AG04449 (cell line): ENCODE measurements around the gene PID1.

Experiments used
- CTCF ChIA-PET: fragments of 350-600 bp; formaldehyde crosslinking; extraction: SDS; loops from one replicate; lab custom pipeline; 2021; ENCODE audit warnings: antibody characterized with exemption; lab: Yijun Ruan, JAX
- POLR2A ChIA-PET: fragments of 400-600, 350-600 bp; formaldehyde crosslinking; extraction: SDS; loops from one replicate; lab custom pipeline; 2020; ENCODE audit warnings: antibody characterized with exemption, inconsistent platforms; lab: Yijun Ruan, JAX
- DNase-seq: peaks from one replicate; pipeline ENCODE4 v3.0.0-alpha.2; 2010; ENCODE audit warnings: low read depth, low spot score
- H3K4me3 ChIP-seq: 2 replicates; pipeline ENCODE4 v1.5.1; 2011; ENCODE audit warnings: low read depth, mild to moderate bottlenecking, control low read depth, low read length
- TF ChIP-seq, protein P1 (sequence below): IDR thresholded peaks from one replicate; pipeline ENCODE4 v1.5.1; 2011; ENCODE audit warnings: mild to moderate bottlenecking, moderate library complexity, low read length, control low read depth, inconsistent platforms; ENCODE audit not compliant: insufficient read depth; ENCODE audit errors: missing control alignments

The PID1 gene

DNA sequence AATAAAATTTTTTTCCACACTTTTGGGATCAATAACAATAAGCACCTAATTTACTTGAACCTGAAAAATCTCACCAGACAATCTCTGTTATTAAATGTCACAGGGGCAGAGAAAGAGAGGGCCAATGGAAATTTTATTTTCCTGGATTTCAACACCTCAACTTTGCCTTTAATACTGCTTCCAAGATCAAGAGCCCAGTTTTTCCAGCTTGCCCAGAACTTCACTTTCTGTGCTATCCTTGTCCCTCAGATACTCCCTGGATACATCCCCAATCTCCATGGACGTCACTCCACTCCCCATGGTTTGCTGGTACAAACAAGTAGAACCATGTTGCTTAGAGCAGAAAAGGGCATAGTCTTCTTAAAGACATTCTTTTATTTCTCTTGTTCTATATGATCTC, 29.3 kb upstream of the PID1 start:
- no peak for DNase-seq
- TF ChIP-seq, protein P1, sequence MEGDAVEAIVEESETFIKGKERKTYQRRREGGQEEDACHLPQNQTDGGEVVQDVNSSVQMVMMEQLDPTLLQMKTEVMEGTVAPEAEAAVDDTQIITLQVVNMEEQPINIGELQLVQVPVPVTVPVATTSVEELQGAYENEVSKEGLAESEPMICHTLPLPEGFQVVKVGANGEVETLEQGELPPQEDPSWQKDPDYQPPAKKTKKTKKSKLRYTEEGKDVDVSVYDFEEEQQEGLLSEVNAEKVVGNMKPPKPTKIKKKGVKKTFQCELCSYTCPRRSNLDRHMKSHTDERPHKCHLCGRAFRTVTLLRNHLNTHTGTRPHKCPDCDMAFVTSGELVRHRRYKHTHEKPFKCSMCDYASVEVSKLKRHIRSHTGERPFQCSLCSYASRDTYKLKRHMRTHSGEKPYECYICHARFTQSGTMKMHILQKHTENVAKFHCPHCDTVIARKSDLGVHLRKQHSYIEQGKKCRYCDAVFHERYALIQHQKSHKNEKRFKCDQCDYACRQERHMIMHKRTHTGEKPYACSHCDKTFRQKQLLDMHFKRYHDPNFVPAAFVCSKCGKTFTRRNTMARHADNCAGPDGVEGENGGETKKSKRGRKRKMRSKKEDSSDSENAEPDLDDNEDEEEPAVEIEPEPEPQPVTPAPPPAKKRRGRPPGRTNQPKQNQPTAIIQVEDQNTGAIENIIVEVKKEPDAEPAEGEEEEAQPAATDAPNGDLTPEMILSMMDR = no peak
- ChIA-PET CTCF (no interaction called here), POLR2A (no interaction called here)
- no peak overlapping the region for H3K4me3 ChIP-seq

DNA sequence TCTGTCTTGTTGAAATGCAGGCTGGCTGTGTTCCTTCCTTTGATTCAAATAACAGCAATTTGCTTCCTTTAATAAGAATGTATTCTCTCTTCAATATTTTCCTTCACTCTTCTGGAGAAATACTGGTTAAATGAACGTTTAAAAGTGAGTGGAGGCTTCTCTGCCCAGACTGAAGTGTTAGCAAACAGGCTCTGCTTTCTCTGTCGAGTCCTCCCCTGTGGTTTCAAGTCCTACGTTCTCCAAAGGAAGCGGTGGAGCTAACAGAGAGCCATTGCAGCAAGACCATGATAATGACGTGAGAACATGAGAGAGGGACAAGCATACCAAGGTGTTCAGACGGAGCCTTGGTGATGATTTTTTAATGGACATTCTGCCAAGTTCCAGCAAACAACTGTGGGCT, 26.2 kb upstream of the PID1 start:
- CTCF ChIA-PET = no interaction called here
- no peak overlapping the region for H3K4me3 ChIP-seq
- DNase-seq = no peak
- TF ChIP-seq, protein P1 = no peak
- POLR2A ChIA-PET = no interaction called here

DNA sequence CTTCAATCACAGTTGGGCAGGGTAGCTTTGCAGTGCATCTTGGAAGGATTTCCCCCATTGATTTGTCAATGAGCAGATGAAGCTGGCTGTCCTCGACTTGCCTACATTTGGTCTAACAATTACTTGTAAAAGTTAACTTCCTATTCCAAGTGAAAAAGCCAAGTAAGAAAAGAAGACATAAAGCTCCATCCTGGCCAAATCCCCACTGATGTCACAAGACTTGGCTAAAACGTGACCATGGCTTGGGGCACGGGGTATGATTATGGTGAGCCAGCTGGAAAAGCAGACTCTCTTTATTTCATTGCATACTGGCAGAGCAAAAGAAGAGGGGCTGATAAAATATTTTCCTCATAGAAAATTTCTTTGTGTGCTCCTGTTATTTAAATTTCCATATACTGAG, 25.4 kb upstream of the PID1 start:
- ChIA-PET POLR2A (no interaction called here), CTCF (no interaction called here)
- no peak overlapping the region for H3K4me3 ChIP-seq
- TF ChIP-seq, protein P1 = no peak
- no peak for DNase-seq

DNA sequence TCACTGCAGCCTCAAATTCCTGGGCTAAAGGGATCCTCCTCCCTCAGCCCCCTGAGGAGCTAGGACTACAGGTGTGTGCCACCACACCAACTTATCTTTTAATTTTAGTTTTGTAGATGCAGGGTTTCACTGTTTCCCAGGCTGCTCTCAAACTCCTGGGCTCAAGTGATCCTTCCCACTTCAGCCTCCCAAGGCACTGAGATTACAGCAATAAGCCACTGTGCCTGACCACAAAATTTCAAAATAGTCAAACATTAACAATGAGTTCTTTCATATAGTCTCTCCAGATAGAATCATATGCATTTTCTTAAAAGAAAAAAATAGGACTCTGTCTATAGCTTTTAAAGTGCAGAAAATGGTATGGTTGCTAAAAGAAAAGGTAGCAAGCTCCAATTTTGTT, 24.9 kb upstream of the PID1 start:
- ChIA-PET CTCF (no interaction called here), POLR2A (no interaction called here)
- no peak for DNase-seq
- TF ChIP-seq, protein P1 = no peak
- no peak overlapping the region for H3K4me3 ChIP-seq

DNA sequence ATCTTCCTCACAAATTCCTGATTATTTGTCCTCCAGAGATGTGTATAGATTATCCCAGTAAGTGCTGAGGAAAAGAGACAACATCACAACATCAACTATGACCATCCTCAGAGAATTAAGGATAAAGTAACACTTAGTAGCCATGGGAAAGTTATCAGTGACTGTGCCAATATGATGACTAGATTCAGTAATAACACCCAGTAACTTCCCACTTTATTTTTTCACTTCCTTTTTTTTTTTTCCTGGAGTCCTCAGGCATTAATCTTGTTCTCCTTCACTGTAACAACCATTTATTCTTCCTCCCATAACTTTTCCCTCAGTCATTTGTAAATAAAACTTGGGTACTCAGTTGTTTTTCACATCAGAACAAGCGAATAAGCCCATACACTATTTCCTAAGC, 16.7 kb upstream of the PID1 start:
- POLR2A ChIA-PET = no interaction called here
- TF ChIP-seq, protein P1 = no peak
- no peak for DNase-seq
- CTCF ChIA-PET = no interaction called here
- no peak overlapping the region for H3K4me3 ChIP-seq

DNA sequence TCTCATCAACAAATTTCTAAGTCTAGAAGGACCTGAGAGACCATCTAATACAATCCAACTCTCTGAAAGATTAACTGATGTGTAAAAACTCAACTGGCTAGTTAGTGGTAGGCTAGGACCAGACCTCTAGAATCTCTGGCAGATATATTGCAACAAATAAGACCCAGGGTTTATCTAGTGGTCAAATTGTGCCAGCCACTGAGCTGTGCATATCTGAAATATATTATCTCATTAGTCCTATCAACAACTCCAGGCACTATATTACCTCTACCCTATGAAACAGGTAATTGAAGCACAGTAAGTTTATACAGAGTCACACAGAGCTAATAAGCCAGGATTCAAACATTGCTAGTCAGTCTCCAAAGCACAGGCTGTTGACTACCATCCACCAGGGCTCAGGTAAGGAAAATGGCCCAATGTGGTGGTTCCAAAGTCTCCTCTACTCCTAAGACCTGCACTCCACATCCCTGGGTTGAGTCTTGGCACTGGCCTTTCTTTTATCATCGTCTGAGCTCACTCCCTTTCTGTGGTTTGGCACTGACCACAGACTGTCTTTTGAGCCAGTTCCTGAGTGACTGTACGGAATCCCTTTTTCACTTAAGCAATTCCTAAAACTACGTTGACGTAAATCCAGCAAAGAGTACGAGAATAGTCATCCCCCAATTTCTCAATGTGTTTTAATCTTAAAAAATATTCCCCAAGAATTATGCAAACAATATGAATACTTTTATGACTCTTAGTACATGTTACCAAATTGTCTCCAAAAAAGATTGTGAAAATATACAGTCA, 11.9 kb upstream of the PID1 start:
- ChIA-PET CTCF (interaction anchor here (1.2 kb wide), 1 partner anchor 9 kb away, joined by 3 read pairs; no protein-coding TSS in a partner anchor), POLR2A (no interaction called here)
- TF ChIP-seq, protein P1 = no peak
- no peak overlapping the region for H3K4me3 ChIP-seq
- DNase-seq = no peak
